A549 treated with dexamethasone at 1 μM for 4 hours (cell line): ENCODE results near the gene CHRM3. TPM values are rescaled to one million over a fixed set of nuclear protein-coding genes. Genes with fewer than 3 reads are reported as not detected.

Experiments
- total RNA-seq: library from RNA; stranded (reverse); fragments of 200-300 nt; extraction: Qiagen RNA extraction; gene quantifications from 5 replicates; pipeline ENCODE4 v1.2.3, GENCODE V29; 2022

CHRM3 gene
- 0.02 to 0.14 TPM (median 0.04 TPM) in 5 replicates for total RNA-seq

DNA sequence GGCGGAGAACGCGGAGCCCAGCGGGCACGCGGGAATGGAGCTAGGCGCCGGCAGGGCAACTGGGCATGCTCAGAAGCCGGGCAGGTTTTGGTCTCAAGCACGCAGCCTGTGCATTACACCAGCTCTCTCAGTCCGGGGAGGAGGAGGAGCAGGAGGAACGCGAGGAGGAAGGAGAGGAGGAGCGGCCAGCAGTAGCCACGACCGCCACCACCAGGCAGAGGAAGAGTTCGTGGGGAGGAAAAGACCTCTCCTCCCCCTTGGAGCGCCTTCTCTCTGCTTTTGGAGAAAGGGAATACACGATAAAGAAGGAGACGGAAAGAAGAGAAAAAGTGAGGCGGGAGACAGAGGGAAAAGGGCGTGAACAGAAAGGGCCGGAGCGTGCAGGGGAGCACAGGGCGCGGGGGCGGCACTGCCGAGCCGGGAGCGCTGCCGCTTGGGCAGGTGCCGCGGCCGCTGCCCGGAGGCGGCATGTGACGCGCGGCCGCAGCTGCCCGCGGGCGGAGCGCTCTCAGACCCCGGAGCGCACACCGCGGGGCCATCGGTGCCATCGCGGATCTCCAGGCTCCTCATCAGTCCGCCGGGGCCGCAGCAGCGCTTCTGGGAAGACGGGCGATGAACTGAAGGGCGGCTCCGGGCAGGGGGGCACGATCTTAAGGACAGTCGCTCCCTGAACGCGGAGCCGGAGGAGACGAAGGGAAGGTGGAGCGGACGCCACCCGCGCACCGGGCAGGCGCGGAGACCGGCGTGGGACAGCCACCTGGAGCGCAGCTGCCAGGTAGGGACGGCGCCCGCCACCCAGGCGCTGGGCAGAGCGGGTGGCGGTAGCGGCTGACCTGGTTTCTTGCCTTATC, at the start of gene CHRM3:
CHRM3 (plus strand) TSS at position 116 of the 851 bp plus-strand sequence. CDS start 520,884 bp downstream, outside the sequence.

